ENCODE data around the gene ABI3BP. TPM values are rescaled to one million over a fixed set of nuclear protein-coding genes. Genes with fewer than 3 reads are reported as not detected.

Gene ABI3BP
- total RNA-seq, 2 donors from 2014 or later, result 46.8 to 185 TPM

DNA sequence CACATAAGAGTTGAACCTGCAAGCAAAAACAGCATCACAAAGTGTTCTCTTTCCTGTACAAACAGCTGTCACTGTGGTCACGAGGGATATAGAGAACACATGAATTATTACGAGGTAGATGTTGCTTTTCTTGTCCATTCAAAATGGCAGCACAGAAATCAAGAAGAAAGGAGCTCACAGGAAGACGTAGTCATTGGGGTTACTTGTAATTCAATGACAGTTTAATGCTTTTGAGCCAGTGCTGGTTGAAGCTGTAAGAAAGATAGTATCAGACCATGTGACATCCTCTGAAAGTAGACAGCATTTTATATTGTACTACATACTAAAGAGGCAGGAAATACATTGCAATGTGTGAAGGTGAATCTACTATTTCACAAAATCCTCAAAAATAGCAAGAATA, 140.4 kb downstream of the ABI3BP start:
- ATAC-seq (ENCODE audit: insufficient number of reproducible peaks, low FRiP score, low read depth), result no peak
- peaks cover 5 to 16% of the 10 kb centered on the region in 2 donors for H3K4me1 ChIP-seq (ENCODE audit: control insufficient read depth in 1 of 2, low read depth in 2 of 2)

DNA sequence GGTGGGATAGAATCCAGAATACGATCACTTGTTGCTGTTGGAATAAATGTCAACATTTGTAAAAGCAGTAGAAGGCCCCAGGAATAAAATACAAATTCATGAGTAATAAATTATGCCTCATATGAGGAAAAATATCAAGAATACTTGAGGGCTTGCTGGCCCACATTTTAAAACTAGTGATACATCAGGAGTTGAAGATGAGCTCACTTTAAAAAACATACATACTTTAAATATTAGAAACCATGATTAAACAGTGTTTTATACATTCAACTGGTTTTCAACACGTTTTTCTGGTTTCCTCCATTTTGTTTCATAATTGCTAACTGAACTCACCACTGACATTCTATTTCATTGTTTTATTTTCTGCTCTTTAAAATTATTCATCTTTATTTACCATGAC, 142.5 kb downstream of the ABI3BP start:
- Histone ChIP-seq H3K4me1 (ENCODE audit: control insufficient read depth in 1 of 2, low read depth in 2 of 2) (peaks cover 5 to 16% of the 10 kb centered on the region in 2 donors), H3K27ac (no peak overlapping the region), H3K36me3 (no peaks in the 10 kb centered on the region), H3K4me3 (no peak overlapping the region), H3K9me3 (no peaks in the 10 kb centered on the region), H3K27me3 (replicated peaks; ENCODE audit: insufficient read depth) (no peaks in the 10 kb centered on the region)
- no peak for TF ChIP-seq CTCF (IDR thresholded peaks at IDR 0.05)
- DNase-seq (ENCODE audit: low spot score), result no peak
- ATAC-seq (ENCODE audit: insufficient number of reproducible peaks, low FRiP score, low read depth), result no peak

More for the DNA sequence above, 140.4 kb downstream of the ABI3BP start:
- H3K36me3 ChIP-seq, result no peaks in the 10 kb centered on the region
- no peak overlapping the region for H3K27ac ChIP-seq
- no peak for DNase-seq (ENCODE audit: low spot score)
- H3K4me3 ChIP-seq, result no peak overlapping the region
- H3K27me3 ChIP-seq (replicated peaks; ENCODE audit: insufficient read depth), result no peaks in the 10 kb centered on the region
- no peak for TF ChIP-seq CTCF (IDR thresholded peaks at IDR 0.05)
- no peaks in the 10 kb centered on the region for H3K9me3 ChIP-seq

DNA sequence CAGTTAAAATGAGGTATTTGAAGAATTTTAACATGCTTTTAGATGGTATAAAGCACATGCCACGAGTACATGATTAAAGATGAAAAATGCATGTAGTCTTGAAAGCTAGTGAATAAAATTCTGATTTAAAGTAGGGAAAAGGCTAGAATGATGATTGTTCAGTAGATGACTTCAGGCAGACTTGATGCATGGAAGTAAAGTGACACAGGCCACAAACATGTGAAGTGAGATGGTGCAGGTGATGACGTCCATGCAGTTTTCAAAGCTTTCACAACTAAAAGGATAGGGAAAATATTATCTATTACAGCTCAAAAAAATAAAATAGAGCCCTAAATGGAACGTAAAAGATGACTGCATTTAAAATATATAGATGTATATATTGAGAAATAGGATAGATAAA, 143.1 kb downstream of the ABI3BP start:
- Histone ChIP-seq H3K9me3 (no peaks in the 10 kb centered on the region), H3K4me1 (ENCODE audit: control insufficient read depth in 1 of 2, low read depth in 2 of 2) (peaks cover 5 to 16% of the 10 kb centered on the region in 2 donors), H3K4me3 (no peak overlapping the region), H3K27ac (no peak overlapping the region), H3K36me3 (no peaks in the 10 kb centered on the region), H3K27me3 (replicated peaks; ENCODE audit: insufficient read depth) (no peaks in the 10 kb centered on the region)
- DNase-seq (ENCODE audit: low spot score), result no peak
- no peak for TF ChIP-seq CTCF (IDR thresholded peaks at IDR 0.05)
- ATAC-seq (ENCODE audit: insufficient number of reproducible peaks, low FRiP score, low read depth), result no peak

DNA sequence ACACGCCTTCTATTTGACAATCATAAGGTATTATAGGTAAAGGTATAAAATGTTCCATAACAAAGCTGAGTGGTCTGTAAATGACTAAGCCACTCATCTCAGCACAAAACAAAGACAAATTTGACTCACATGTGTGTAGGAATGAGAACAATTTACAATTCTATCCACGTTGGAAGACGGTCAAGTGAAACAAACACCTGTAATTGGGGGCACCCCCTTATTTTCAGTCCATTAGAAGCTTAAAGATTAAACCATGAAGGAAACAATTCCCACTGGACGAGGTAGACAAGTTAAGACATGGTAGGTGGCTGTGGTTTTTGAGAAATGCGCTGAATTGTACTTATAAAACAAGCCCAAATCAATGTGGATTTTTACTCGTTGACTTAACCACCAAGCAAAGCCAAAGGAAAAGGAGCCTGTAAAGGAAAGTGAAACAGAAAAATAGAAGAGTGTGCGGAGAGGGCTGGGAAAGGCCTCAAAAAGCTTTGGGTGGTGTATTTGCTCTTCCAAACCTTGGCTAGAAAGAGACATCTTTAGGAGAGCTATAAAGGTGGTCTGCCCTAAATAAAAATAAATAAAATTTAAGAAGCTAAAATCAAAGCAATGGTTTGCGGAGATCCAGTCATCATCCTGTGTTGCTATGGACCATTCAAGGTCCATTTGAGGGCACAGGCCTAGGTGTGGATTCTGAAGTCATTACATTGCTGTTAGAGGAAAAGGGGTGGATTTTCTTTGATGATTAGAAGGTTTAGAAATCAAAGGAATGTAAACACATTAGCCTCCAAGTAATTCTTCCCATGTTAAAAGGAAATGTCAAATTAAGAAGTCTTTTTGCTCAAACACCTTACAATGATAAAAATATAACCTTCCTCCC, 148.9 kb downstream of the ABI3BP start:
- no peaks in the 10 kb centered on the region for H3K36me3 ChIP-seq
- H3K4me3 ChIP-seq, result no peak overlapping the region
- TF ChIP-seq CTCF (IDR thresholded peaks at IDR 0.05), result no peak
- no peaks in the 10 kb centered on the region for H3K27me3 ChIP-seq (replicated peaks; ENCODE audit: insufficient read depth)
- ATAC-seq (ENCODE audit: insufficient number of reproducible peaks, low FRiP score, low read depth), result no peak
- no peak for DNase-seq (ENCODE audit: low spot score)
- no peaks in the 10 kb centered on the region for H3K4me1 ChIP-seq (ENCODE audit: control insufficient read depth in 1 of 2, low read depth in 2 of 2)
- no peaks in the 10 kb centered on the region for H3K9me3 ChIP-seq
- no peak overlapping the region for H3K27ac ChIP-seq

- ATAC-seq (ENCODE audit: insufficient number of reproducible peaks, low FRiP score, low read depth), result no peak
- H3K27me3 ChIP-seq (replicated peaks; ENCODE audit: insufficient read depth), result no peaks in the 10 kb centered on the region
- H3K4me1 ChIP-seq (ENCODE audit: control insufficient read depth in 1 of 2, low read depth in 2 of 2), result no peaks in the 10 kb centered on the region
- H3K4me3 ChIP-seq, result no peak overlapping the region
- TF ChIP-seq CTCF (IDR thresholded peaks at IDR 0.05), result no peak
- no peak overlapping the region for H3K27ac ChIP-seq
- H3K36me3 ChIP-seq, result peaks cover 3% of the 10 kb centered on the region
- no peak for DNase-seq (ENCODE audit: low spot score)
- no peaks in the 10 kb centered on the region for H3K9me3 ChIP-seq
Measured at GRCh38 chr3:100838157-100838556, 155.1 kb downstream of the ABI3BP start.
